ENCODE data around the gene PNISR. TPM values are rescaled to one million over a fixed set of nuclear protein-coding genes. Genes with fewer than 3 reads are reported as not detected.
A peak's percentile ranks its signal among the peaks of the same experiment; 100 is the strongest.
"Not testable (repeated sequence)": the region's sequence is repeated elsewhere in the genome, so short reads cannot be mapped to it uniquely, and the experiment has no call there.

PNISR gene
- total and polyA plus RNA-seq, 12 donors = 25.6 to 161 (median 90.3) TPM

GRCh38 chr6:99467509-99468106, 42.5 kb upstream of the PNISR start:
- Histone ChIP-seq H3K9me3 (replicated peaks in 1 of 3) (no peaks in the 10 kb centered on the region), H3K4me1 (replicated peaks in 1 of 2) (no peaks in the 10 kb centered on the region), H3K27me3 (no peaks in the 10 kb centered on the region), H3K27ac (no peak overlapping the region), H3K36me3 (replicated peaks in 1 of 2) (no peaks in the 10 kb centered on the region), H3K4me3 (no peak overlapping the region)
- TF ChIP-seq POLR2A (IDR thresholded peaks at IDR 0.05) (no peak), CTCF (IDR thresholded peaks at IDR 0.05) (peak; percentile 34 to 77 (median 62))
- DNase-seq = no peak
- intact Hi-C loops (cut with DNase I) = loop anchor here in 1 of 2 donors (5.0 kb wide), 1 partner anchor 280 kb away; no protein-coding TSS in a partner anchor
- 0 to 5% (median 2%) methylated on average over 3 of the region's 3 CpGs for WGBS, 4 donors

- WGBS, 4 donors = 91 to 100% (median 94%) methylated on average over 2 of the region's 2 CpGs
- H3K4me1 ChIP-seq (replicated peaks in 1 of 2); H3K9me3 ChIP-seq (replicated peaks in 1 of 3); H3K4me3 ChIP-seq; H3K36me3 ChIP-seq (replicated peaks in 1 of 2); H3K27me3 ChIP-seq; H3K27ac ChIP-seq; DNase-seq; intact Hi-C loops (cut with DNase I): not testable (repeated sequence)
Observed at GRCh38 chr6:99459133-99459532, 34.0 kb upstream of the PNISR start.

GRCh38 chr6:99458319-99458718, 33.2 kb upstream of the PNISR start:
- no peaks in the 10 kb centered on the region for H3K36me3 ChIP-seq (replicated peaks in 1 of 2)
- intact Hi-C loops (cut with DNase I) = no loop called here
- TF ChIP-seq POLR2A (IDR thresholded peaks at IDR 0.05) (no peak), CTCF (IDR thresholded peaks at IDR 0.05) (no peak)
- H3K4me1 ChIP-seq (replicated peaks in 1 of 2) = no peaks in the 10 kb centered on the region
- no peaks in the 10 kb centered on the region for H3K27me3 ChIP-seq
- H3K27ac ChIP-seq = no peak overlapping the region
- DNase-seq = no peak
- H3K9me3 ChIP-seq (replicated peaks in 1 of 3) = no peaks in the 10 kb centered on the region
- no peak overlapping the region for H3K4me3 ChIP-seq
- 76 to 91% (median 84%) methylated on average over 2 of the region's 2 CpGs for WGBS, 4 donors

- DNase-seq = no peak
- no peak overlapping the region for H3K4me3 ChIP-seq
- no peaks in the 10 kb centered on the region for H3K27me3 ChIP-seq
- H3K27ac ChIP-seq = no peak overlapping the region
- no peaks in the 10 kb centered on the region for H3K4me1 ChIP-seq (replicated peaks in 1 of 2)
- no peak for TF ChIP-seq CTCF (IDR thresholded peaks at IDR 0.05)
- no peak for TF ChIP-seq POLR2A (IDR thresholded peaks at IDR 0.05)
- peaks cover 0 to 6% (median 0%) of the 10 kb centered on the region in 3 donors for H3K9me3 ChIP-seq (replicated peaks in 1 of 3)
- intact Hi-C loops (cut with DNase I) = no loop called here
- no peaks in the 10 kb centered on the region for H3K36me3 ChIP-seq (replicated peaks in 1 of 2)
- WGBS, 4 donors = 85 to 90% (median 86%) methylated on average over 4 of the region's 4 CpGs
Observed at GRCh38 chr6:99446076-99446475, 21.0 kb upstream of the PNISR start.
